HG02943 (cell line): ENCODE results near the gene MAB21L4.
"Not testable (repeated sequence)": the region's sequence is repeated elsewhere in the genome, so short reads cannot be mapped to it uniquely, and the experiment has no call there.

Experiments
- ATAC-seq: cut with Tn5 transposase; IDR thresholded peaks from one replicate; pipeline ENCODE4 v1.9.1; 2021; ENCODE audit warnings: mild to moderate bottlenecking, low read depth, moderate library complexity; ENCODE audit not compliant: unreplicated experiment

Gene MAB21L4

DNA sequence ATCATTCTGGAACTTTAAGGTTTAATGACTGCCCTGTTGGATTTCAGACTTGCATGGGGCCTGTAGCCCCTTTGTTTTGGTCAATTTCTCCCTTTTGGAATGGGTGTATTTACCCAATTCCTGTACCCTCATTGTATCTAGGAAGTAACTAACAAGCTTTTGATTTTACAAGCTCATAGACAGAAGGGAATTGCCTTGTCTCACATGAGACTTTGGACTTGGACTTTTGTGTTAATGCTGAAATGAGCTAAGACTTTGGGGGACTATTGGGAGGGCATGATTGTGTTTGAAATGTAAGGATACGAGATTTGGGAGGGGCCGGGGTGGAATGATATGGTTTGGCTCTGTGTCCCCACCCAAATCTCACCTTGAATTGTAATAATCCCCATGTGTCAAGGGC, 49.6 kb downstream of the MAB21L4 start:
- not testable (repeated sequence) for ATAC-seq

DNA sequence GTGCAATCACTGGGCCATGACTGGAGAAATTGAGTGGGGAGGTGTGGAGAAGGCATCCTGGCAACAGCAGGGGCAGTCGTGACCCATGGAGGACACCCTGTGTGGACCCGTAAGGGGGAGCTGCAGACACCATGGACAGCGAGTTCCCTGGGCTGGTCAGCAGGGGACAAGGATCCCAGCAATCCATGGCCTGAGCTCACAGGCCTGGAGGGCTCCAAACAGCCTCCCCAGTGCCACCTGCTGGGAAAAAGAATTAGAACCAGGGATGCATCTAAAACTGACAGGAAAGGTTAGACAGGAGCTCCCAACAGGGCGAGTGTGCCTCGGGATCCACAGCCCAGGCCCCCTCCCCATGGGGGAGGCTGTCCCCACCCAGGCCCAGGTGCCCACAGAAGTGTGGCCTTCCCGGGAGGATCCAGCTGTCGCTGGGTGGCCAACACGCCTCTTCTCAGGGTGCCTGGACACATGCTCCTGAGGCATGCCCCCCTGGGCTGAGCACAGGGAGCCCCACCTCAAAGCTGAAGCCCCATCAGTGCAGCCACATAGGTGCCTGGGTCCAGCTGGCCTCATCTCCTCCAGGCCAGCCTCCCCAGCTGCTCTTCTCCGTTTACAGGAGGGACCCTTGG, 55.4 kb downstream of the MAB21L4 start:
- ATAC-seq = no peak

GRCh38 chr2:240839152-240840143, 56.5 kb downstream of the MAB21L4 start:
- no peak for ATAC-seq

DNA sequence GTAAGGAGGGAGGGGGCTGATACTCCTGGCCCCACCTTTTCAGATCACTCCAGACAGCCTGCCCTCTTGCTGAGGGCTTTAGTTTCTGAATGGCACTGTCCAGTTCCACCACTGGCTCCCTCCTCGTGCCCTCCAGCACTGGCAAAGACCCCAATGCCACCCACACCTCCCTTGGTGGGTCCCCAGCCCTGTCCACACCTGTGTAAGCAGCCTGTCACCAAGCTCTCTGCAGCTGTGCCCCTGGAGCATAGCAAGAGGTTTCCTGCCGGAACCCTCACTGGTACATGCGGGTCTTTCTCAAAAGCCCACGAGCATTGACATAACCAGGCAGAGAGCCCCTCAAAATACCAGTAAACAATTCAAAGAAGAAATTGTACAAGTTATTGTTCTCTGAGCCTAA, 58.3 kb downstream of the MAB21L4 start:
- ATAC-seq = no peak

DNA sequence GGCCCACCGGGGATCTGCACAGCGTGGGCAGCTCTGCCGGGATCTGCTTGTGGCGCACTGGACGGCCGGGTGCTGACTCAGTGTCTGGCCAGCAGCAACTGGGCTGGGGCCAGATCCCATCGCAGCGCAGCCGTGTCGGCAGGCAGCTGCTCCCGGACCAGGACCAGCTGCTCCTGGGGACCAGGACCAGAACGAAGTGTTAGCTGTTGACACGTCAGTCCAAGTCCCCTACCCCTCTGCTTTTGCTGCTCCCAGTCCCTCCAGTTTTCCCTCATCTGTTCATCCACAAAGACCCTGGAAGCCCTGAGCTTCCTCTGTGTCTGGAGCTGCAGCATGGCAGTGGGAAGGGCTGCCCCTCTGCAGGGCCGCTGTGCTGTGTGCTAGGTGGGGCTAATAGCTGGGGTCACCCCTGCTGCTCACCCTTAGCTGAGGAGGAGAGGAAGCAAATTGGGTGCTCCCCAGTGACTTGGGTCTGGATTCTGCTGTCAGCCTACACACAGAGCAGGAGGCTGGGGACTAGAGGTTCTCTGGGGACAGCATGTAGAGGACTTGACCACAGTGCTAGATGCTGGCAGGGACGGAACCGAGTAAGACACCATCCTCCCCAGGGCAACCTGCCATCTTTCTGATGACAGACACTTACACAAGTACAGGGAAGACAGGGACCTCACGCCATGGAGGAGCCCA, 59.0 kb downstream of the MAB21L4 start:
- no peak for ATAC-seq
